GM18498 (cell line): ENCODE data around the gene POU2F3.
"Not testable (repeated sequence)": the region's sequence is repeated elsewhere in the genome, so short reads cannot be mapped to it uniquely, and the experiment has no call there.

Experiments used
- ATAC-seq: cut with Tn5 transposase; IDR thresholded peaks from one replicate; pipeline ENCODE4 v1.9.1; 2021; ENCODE audit warnings: mild to moderate bottlenecking, moderate library complexity; ENCODE audit not compliant: unreplicated experiment

Gene POU2F3

DNA sequence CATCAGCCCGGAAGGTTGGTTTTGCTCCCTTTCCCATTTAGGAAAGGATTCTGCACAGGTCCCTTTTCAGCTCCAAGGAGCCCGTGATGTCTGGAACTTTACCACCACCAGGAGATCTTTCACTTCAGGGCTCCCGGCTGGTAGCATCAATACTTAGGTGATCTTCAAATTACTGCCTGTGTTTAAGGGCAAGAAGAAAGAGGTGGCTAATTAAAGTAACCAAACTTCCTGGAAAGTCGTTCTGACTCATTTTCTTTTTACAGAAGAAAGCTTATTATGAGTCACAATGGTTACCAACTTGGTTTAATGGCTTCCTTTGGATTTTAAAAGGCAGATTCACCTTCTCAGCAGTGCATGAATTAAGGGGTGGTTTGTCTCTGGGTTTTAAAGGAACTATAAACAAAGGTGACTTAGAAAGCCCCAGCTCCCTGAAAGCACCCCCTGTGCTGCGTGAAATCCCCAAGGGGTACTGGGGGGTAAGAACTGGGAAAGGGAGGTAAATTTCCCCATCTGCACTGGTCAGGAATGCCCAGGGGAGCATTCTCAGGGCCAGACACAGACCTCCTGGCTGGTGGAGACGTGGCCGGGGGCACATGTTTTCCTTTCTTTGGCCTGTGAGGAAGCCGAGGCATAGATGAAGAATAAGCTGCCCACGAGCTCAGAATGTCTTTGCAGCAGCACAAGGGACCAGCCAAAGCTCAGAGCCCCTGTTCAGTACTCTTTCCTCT is 8.8 kb downstream of the POU2F3 start:
- ATAC-seq: peak; percentile 72

DNA sequence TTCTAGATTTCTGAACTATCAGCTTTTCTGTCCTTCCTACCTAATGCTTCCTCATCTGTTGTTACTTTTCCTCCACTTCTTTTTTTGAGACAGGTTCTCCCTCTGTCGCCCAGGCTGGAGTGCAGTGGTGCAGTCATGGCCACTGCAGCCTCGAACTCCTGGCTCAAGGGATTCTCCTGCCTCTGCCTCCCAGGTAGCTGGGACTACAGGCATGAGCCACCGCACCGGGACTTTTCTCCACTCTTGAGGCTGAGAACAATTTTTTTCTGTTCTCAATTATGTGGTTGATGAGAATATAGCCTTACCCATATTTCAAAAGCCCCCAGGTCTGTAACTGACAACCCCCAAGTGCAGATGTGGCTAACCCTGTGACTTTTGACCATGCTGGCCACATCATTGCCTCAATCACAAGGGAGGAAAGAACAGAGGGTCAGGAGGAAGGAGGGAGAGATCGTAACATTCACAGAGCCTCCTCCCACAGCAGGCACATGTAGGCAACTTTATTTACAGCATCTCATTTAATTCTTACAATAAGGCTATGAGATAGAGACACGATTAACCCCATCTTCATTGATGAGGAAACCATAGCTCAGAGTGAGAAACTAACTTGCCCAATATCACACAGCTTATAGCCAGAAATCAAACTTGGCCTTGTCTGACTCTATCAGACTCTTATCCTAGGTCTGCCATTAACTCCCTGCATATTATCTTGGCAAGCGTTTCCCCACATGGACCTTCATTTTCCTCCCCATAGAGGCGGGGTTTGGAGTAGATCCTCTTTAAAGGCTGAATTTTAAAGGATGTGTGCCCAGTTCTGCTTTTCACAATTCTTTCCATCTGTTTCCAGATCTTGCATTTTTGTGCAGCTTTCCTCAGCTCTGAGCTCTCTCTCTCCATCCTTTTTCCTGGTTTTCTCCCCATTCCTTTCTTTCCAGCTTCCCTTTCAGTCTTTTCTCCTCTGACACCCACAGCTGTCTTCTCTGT is 9.6 kb downstream of the POU2F3 start:
- ATAC-seq: no peak

DNA sequence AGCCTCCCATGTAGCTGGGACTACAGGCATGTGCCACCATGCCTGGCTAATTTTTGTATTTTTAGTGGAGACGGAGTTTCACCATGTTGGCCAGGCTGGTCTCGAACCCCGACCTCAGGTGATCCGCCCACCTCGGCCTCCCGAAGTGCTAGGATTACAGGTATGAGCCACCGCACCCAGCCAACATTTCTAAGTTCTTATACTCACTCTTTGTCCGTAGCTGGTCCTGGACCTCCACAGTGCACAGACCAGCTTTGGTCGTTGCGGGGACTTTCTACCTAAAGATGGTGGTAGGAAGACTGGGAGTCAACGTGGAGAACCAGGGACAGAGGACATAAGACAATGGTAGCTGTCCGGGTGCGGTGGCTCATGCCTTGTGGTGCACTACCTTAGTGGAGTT is 13.4 kb downstream of the POU2F3 start:
- not testable (repeated sequence) for ATAC-seq

- ATAC-seq: peak; percentile 65
Observed at GRCh38 chr11:120254788-120255518, 15.0 kb downstream of the POU2F3 start.

GRCh38 chr11:120255519-120255866 is 15.6 kb downstream of the POU2F3 start:
- no peak for ATAC-seq

DNA sequence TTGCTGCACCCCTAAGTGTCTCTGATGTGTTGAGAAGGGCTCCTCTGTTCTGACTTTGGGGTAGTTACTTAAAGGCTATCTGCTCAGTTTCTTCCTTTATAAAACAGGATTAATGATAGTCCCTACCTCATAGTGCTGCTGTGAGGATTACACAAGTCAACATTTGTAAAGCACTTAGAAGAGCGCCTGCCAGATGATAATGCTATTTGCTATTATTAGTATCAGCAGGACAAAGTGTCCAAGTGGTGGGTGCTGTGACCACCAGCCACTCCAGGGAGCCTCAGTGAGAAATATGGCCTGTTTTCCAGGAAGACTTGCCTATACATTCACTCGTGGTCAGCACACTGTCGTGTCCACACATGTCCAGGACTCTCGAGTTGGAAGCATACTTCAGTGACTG is 16.2 kb downstream of the POU2F3 start:
- no peak for ATAC-seq

DNA sequence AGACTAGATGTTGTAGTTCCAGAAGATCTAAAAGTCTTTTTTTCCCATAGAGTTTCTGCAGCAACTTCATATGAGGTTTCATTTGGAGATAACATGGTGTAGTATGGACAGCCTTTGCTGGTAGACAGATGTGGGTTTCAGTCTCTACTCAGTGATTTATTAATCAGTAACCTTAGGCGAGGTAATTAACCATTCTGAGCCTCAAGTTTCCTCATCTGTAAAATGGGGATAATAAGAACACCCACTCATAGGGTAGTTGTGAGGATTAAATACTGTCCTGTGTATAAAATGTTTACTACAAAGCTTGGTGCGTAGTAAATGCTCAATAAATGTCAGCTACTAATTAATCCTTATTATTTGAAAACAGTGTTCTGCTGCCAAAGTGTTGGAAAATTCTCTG is 16.8 kb downstream of the POU2F3 start:
- no peak for ATAC-seq

DNA sequence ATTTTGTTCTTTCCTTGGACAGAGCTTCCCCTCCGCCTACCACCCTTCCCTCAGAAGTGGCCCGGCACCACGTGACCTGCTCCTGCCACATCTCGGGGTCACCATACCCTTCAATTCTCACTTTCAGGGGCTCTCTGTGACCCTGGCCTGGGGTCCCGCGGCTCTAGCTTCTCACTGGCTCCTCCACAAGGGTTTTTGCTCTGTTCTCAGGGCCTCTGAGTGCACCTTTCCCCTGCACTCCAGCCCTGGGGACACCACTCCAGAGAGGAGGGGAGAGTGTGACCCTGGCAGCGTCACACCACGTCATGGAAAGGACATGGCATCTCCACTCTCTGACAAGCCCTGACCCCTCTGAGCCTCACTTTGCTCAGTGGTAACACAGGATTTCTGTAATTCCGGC is 17.4 kb downstream of the POU2F3 start:
- ATAC-seq: no peak

DNA sequence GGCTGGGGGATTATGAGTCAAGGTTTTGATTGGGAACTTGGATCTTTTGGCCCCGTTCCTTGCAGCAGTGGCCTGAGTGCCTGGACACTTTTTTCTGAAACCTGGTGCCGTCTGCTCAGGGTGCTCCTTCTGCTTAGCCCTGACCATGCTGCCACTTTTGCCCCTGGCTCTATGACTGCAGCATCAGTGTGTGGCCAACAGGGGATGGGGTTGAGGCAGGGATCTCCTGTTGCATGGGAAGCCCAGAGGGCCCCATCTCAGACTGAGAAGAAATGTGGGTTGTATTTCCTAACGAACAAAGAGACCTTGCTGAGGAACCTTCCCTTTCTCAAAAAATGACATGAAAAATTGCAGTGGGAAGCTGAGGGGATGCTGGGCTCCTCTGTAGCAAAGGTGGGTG is 18.7 kb downstream of the POU2F3 start:
- no peak for ATAC-seq

- ATAC-seq: no peak
Observed at GRCh38 chr11:120259241-120259640, 19.3 kb downstream of the POU2F3 start.

DNA sequence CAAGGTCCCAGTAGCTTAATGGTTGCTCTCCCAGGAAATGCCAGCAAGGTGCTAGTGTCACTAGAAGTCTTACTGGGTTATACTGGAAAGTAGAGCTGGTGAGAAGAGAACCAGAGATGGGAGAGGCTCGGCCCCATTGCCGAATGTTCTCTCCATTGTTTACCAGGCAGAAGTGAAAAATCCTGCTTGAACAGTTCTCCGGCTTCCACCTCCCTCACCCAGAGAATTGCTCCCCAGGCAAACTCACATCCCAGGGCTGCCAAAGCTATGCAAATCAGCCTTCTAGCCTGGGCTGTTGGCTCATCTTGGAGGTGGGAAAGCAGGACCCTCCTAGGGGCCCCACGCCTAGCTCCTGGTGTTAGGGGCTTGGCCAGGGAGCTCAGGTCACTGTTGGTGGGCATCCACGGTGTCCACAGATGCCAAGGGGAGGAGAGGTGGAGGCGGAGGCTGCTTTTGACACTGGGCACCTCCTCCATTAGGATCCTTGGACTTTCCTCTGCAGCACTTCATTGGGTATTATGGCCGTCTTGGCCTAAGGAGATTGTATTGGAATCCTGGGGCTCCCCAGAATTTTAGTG is 20.1 kb downstream of the POU2F3 start:
- no peak for ATAC-seq

DNA sequence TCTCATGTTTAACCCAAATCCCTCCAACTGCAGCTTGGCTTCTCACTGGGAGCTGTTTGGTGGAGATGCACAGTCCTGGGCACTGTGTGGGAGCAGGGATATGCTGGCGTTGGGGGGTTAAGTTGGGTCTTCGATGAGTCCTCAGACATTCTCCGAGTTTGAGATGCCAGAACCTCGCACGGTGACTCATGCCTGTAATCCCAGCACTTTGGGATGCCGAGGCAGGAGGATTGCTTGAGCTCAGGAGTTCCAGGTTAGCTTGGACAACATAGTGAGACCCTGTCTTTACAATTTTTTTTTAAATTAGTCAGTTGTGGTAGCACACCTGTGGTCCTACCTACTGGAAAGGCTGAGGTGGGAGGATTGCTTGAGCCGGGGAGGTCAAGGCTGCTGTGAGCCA is 20.7 kb downstream of the POU2F3 start:
- no peak for ATAC-seq

GRCh38 chr11:120261321-120261720 is 21.4 kb downstream of the POU2F3 start:
- ATAC-seq: no peak

DNA sequence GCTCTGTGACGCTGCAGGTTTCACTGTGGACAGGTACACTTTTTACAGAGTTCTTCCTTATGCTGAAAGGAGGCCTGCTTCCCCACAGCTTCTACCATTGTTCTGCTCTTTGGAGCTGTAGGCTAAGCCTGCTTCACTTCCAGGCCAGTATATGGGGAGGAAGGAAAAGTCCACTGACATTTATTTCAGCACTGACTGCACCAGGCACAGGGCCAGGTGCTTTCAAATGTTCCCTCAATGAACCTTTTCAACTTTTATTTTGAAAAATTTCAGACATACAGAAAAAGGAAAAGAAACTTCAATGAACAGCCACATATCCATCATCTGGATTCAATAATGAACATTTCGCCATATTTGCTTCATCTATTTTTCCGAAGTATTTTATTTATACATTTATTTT is 22.0 kb downstream of the POU2F3 start:
- no peak for ATAC-seq

DNA sequence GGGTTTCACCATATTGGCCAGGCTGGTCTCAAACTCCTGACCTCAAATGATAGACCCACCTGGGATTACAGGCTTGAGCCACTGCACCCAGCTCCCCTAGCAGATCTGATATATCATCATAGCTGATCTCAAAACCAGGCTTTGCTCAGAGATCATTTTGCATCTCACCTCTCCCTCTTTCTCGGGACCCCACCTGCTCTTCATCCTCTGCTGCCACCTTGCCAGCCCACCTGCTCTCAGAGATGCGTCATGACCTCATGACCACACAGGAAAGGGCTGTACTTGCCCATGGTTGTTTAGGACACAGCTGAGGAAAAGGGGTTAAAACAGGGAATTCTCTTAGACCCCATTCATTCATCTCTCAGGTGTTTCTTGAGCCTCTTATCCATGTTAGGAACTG is 27.4 kb downstream of the POU2F3 start:
- no peak for ATAC-seq

DNA sequence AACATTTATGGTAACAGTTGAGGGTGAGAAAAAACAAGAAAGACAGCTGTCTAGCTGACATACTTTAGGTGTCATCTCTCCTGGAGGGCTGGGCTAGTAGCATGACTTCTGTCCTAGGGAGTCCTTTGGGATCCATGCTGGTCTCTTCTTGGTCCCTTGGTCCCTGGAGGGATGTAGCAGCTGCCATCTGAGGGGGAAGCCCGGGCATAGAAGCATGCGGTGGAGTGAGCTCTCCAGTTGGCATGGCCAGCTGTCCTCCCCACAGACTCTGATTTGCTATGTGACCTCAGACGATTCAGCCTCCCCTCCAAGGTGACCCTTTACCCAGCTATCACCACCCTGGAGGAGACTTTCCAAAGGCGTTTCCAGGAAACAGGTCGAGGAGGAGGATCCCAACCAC is 28.7 kb downstream of the POU2F3 start:
- no peak for ATAC-seq

DNA sequence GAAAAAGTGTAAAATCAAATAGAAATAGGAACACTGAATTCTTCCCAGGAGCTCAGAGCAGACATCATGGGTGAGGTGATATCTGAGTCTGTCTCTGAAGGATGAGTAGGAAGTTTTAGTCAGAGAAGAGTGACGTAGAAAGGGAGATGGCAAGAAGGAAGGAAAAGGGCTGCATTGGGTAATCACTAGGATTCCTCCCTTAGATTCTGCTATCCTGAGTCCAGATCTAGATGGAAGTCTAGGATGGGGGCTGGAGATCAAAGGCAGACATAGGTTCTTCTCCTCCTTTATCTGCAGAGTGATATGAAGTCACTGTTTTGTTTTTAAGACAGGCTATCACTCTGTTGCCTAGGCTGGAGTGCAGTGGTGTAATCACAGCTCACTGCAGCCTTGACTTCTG is 30.4 kb downstream of the POU2F3 start:
- ATAC-seq: no peak

DNA sequence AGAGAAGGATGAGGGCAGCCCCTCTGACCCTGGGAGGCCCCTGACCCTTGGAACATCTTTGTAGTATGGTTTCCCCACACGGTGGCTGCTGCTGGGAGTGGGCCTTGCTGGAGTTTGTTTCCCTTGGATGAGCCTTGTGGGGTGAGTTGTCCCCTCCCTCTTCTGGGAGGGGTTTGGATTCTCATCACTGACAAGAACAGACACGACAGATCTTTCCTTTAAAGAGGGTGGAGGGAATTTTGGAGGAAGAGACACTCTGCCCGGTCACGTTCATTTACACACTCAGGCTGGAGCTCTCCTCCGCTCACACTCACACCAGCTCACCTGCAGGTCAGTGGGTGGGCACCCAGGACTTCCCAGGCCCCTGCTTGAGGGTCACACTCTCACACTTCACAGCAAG is 31.7 kb downstream of the POU2F3 start:
- ATAC-seq: no peak

GRCh38 chr11:120272303-120272702 is 32.4 kb downstream of the POU2F3 start:
- ATAC-seq: no peak

DNA sequence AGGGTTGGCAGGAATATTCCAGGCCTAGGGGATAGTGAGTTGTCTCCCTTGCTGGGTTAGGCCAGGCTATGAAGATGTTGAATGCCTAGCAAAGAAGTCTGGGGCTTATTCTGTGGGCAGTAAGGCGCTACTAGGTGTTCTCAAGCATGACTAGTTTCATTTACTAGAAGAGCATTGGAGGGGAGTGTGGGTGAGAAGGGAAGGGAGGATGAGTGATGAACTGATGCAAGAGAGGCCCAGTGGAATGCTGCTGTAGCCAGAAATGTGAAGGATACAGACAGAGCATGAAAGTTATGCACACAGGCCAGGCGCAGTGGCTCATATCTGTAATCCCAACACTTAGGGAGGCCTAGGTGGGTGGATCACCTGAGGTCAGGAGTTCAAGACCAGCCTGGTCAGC is 33.5 kb downstream of the POU2F3 start:
- no peak for ATAC-seq

DNA sequence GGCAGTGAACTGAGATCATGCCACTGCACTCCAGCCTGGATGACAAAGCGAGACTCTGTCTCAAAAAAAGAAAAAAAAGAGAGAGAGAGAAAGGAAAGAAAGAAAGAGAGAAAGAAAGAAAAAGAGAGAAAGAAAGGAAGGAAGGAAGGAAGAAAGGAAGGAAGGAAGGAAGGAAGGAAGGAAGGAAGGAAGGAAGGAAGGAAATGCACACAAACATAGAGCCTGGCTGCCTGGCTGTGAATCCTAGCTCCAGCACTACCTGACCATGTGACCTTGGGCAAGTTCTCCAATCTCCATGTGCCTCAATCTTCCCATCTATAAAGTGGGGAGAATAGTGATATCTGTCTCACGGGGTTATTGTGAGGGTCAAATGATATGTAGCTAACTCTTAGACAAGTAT is 34.0 kb downstream of the POU2F3 start:
- ATAC-seq: not testable (repeated sequence)
